Neural progenitor cell (in vitro differentiated cells): ENCODE measurements around the gene UBE2F. TPM values are rescaled to one million over a fixed set of nuclear protein-coding genes. Genes with fewer than 3 reads are reported as not detected.

Experiments used
- DNase-seq: peaks from one replicate; pipeline ENCODE4 v3.0.0-alpha.2; 2016; ENCODE audit warnings: low spot score
- H2AFZ ChIP-seq: fragments of 200-600 bp; sonication (generic); replicated peaks from 2 replicates; pipeline ENCODE4 v1.6.1; 2016; ENCODE audit warnings: antibody characterized with exemption
- H3F3A ChIP-seq: fragments of 200-600 bp; sonication (generic); 2 replicates; pipeline ENCODE4 v1.6.1; 2016; ENCODE audit warnings: antibody characterized with exemption, low read depth
- H3K27ac ChIP-seq: fragments of 200-600 bp; sonication (generic); 2 replicates; pipeline ENCODE4 v1.5.1; 2016; ENCODE audit warnings: mild to moderate bottlenecking
- H3K27me3 ChIP-seq: fragments of 200-600 bp; sonication (generic); 2 replicates; pipeline ENCODE4 v1.6.1; 2016; ENCODE audit warnings: mild to moderate bottlenecking, moderate library complexity
- H3K36me3 ChIP-seq: fragments of 200-600 bp; sonication (generic); 2 replicates; pipeline ENCODE4 v1.5.1; 2016
- H3K4me1 ChIP-seq: fragments of 200-600 bp; sonication (generic); 2 replicates; pipeline ENCODE4 v1.6.1; 2016; ENCODE audit warnings: mixed run types
- H3K4me2 ChIP-seq: fragments of 200-600 bp; sonication (generic); 2 replicates; pipeline ENCODE4 v1.6.1; 2016
- H3K4me3 ChIP-seq: fragments of 200-600 bp; sonication (generic); 2 replicates; pipeline ENCODE4 v1.5.1; 2016
- H3K79me2 ChIP-seq: fragments of 200-600 bp; sonication (generic); 2 replicates; pipeline ENCODE4 v1.6.1; 2016; ENCODE audit warnings: low read depth
- H3K9ac ChIP-seq: fragments of 200-600 bp; sonication (generic); 2 replicates; pipeline ENCODE4 v1.6.1; 2016
- H3K9me3 ChIP-seq: fragments of 200-600 bp; sonication (generic); 2 replicates; pipeline ENCODE4 v1.5.1; 2016; ENCODE audit warnings: low read depth
- H4K20me1 ChIP-seq: fragments of 200-600 bp; sonication (generic); 2 replicates; pipeline ENCODE4 v1.6.1; 2016; ENCODE audit warnings: low read depth
- H3K27ac Mint-ChIP-seq: 3 replicates; pipeline ENCODE4 v1.8.0; 2021; ENCODE audit warnings: mixed read lengths
- H3K27me3 Mint-ChIP-seq: 2 replicates; pipeline ENCODE4 v1.8.0; 2022; ENCODE audit warnings: low read depth, mild to moderate bottlenecking, inconsistent platforms, moderate library complexity, mixed read lengths; ENCODE audit not compliant: insufficient read depth
- H3K36me3 Mint-ChIP-seq: 3 replicates; pipeline ENCODE4 v1.8.0; 2021; ENCODE audit warnings: mixed read lengths
- H3K4me1 Mint-ChIP-seq: 3 replicates; pipeline ENCODE4 v1.8.0; 2021; ENCODE audit warnings: mixed read lengths
- H3K4me3 Mint-ChIP-seq: 3 replicates; pipeline ENCODE4 v1.8.0; 2021; ENCODE audit warnings: mild to moderate bottlenecking, moderate library complexity, mixed read lengths
- H3K9me3 Mint-ChIP-seq: 3 replicates; pipeline ENCODE4 v1.8.0; 2020; ENCODE audit warnings: mixed read lengths
- EZH2 ChIP-seq: fragments of 200-600 bp; sonication (generic); IDR thresholded peaks from 2 replicates; pipeline ENCODE4 v1.6.1; 2017; ENCODE audit warnings: antibody characterized with exemption, mild to moderate bottlenecking, moderate library complexity
- EZH2phosphoT487 ChIP-seq: fragments of 200-600 bp; sonication (generic); IDR thresholded peaks from 2 replicates; pipeline ENCODE4 v1.6.1; 2017; ENCODE audit warnings: antibody characterized with exemption
- total RNA-seq: library from RNA; depleted of rRNA; stranded (reverse); fragments of >200 nt; gene quantifications from 2 replicates; pipeline ENCODE4 v1.2.3, GENCODE V29; 2015; ENCODE audit warnings: low replicate concordance
- TF ChIP-seq, protein P1 (sequence below): fragments of 200-600 bp; sonication (generic); IDR thresholded peaks from 2 replicates; pipeline ENCODE4 v1.5.1; 2017; ENCODE audit warnings: antibody characterized with exemption, mild to moderate bottlenecking

Gene UBE2F
- total RNA-seq, 1 donor from 2014 or later = 77.4 TPM

- Histone ChIP-seq H3K9me3 (no peaks in the 10 kb centered on the region), H3K4me2 (no peak overlapping the region), H4K20me1 (peaks cover 9% of the 10 kb centered on the region), H2AFZ (no peak overlapping the region), H3F3A (no peaks in the 10 kb centered on the region), H3K4me1 (no peaks in the 10 kb centered on the region), H3K79me2 (no peaks in the 10 kb centered on the region), H3K4me3 (no peak overlapping the region), H3K27ac (no peak overlapping the region), H3K27me3 (no peaks in the 10 kb centered on the region), H3K36me3 (no peaks in the 10 kb centered on the region), H3K9ac (no peak overlapping the region)
- no peak overlapping the region for H3K27ac Mint-ChIP-seq
- H3K9me3 Mint-ChIP-seq = no peaks in the 10 kb centered on the region
- DNase-seq = no peak
- H3K4me3 Mint-ChIP-seq = no peak overlapping the region
- no peaks in the 10 kb centered on the region for H3K27me3 Mint-ChIP-seq
- no peak for TF ChIP-seq EZH2
- TF ChIP-seq EZH2phosphoT487 = no peak
- TF ChIP-seq, protein P1, sequence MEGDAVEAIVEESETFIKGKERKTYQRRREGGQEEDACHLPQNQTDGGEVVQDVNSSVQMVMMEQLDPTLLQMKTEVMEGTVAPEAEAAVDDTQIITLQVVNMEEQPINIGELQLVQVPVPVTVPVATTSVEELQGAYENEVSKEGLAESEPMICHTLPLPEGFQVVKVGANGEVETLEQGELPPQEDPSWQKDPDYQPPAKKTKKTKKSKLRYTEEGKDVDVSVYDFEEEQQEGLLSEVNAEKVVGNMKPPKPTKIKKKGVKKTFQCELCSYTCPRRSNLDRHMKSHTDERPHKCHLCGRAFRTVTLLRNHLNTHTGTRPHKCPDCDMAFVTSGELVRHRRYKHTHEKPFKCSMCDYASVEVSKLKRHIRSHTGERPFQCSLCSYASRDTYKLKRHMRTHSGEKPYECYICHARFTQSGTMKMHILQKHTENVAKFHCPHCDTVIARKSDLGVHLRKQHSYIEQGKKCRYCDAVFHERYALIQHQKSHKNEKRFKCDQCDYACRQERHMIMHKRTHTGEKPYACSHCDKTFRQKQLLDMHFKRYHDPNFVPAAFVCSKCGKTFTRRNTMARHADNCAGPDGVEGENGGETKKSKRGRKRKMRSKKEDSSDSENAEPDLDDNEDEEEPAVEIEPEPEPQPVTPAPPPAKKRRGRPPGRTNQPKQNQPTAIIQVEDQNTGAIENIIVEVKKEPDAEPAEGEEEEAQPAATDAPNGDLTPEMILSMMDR = no peak
- peaks cover 14% of the 10 kb centered on the region for H3K36me3 Mint-ChIP-seq
- H3K4me1 Mint-ChIP-seq = no peaks in the 10 kb centered on the region
Observed at GRCh38 chr2:238027591-238028415, 61.0 kb downstream of the UBE2F start.

DNA sequence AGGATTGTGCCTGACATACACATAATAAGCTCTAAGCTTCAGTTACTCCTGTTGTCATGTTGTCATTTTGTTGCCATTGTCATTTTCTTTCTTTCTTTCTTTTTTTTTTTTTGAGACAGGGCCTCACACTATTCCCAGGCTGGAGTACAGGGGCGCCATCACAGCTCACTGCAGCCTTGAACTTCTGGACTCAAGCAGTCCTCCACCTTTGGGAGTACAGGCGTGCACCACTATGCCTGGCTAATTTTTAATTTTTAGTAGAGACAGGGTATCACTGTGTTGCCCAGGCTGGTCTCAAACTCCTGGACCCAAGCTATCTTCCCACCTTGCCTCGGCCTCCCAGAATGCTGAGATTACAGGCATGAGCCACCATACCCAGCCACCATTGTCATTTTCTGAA is 63.0 kb downstream of the UBE2F start:
- TF ChIP-seq, protein P1 = no peak
- TF ChIP-seq EZH2phosphoT487 (no peak), EZH2 (no peak)
- Mint-ChIP-seq H3K27ac (no peak overlapping the region), H3K27me3 (no peaks in the 10 kb centered on the region), H3K36me3 (peaks cover 15% of the 10 kb centered on the region), H3K4me1 (no peaks in the 10 kb centered on the region), H3K4me3 (no peak overlapping the region), H3K9me3 (no peaks in the 10 kb centered on the region)
- Histone ChIP-seq H3K36me3 (no peaks in the 10 kb centered on the region), H3K4me2 (no peak overlapping the region), H3K4me3 (no peak overlapping the region), H3K27me3 (no peaks in the 10 kb centered on the region), H3K9ac (no peak overlapping the region), H2AFZ (no peak overlapping the region), H4K20me1 (peaks cover 9% of the 10 kb centered on the region), H3K27ac (no peak overlapping the region), H3K4me1 (no peaks in the 10 kb centered on the region), H3K9me3 (no peaks in the 10 kb centered on the region), H3K79me2 (no peaks in the 10 kb centered on the region), H3F3A (no peaks in the 10 kb centered on the region)
- no peak for DNase-seq

GRCh38 chr2:238030422-238031155 is 63.8 kb downstream of the UBE2F start:
- Histone ChIP-seq H3K9ac (no peak overlapping the region), H3K9me3 (no peaks in the 10 kb centered on the region), H3K27me3 (no peaks in the 10 kb centered on the region), H3K4me3 (no peak overlapping the region), H3F3A (no peaks in the 10 kb centered on the region), H4K20me1 (peaks cover 12% of the 10 kb centered on the region), H3K4me1 (no peaks in the 10 kb centered on the region), H3K79me2 (no peaks in the 10 kb centered on the region), H2AFZ (no peak overlapping the region), H3K27ac (no peak overlapping the region), H3K4me2 (no peak overlapping the region), H3K36me3 (no peaks in the 10 kb centered on the region)
- Mint-ChIP-seq H3K4me3 (no peak overlapping the region), H3K27ac (no peak overlapping the region), H3K27me3 (no peaks in the 10 kb centered on the region), H3K9me3 (no peaks in the 10 kb centered on the region), H3K36me3 (peaks cover 15% of the 10 kb centered on the region), H3K4me1 (no peaks in the 10 kb centered on the region)
- TF ChIP-seq, protein P1 = no peak
- TF ChIP-seq EZH2phosphoT487 (no peak), EZH2 (no peak)
- DNase-seq = no peak
